Superior temporal gyrus (tissue), 1 donor: ENCODE data around the gene ZNF182.
"Not testable (repeated sequence)": the region's sequence is repeated elsewhere in the genome, so short reads cannot be mapped to it uniquely, and the experiment has no call there.

Experiments
- DNase-seq: peaks from one replicate; pipeline ENCODE4 v3.0.0-alpha.2; 2016; ENCODE audit errors: extremely low spot score

Gene ZNF182

GRCh38 chrX:48001260-48001659 is 2.5 kb downstream of the ZNF182 start:
- no peak for DNase-seq

- no peak for DNase-seq
These were observed 11.1 kb downstream of the ZNF182 start for GRCh38 chrX:47992669-47993068.

- no peak for DNase-seq
These were observed 11.8 kb downstream of the ZNF182 start for GRCh38 chrX:47992095-47992380.

- DNase-seq = no peak
These were observed 12.3 kb downstream of the ZNF182 start for GRCh38 chrX:47991263-47992094.

GRCh38 chrX:47976254-47977151 is 27.3 kb downstream of the ZNF182 start:
- DNase-seq = no peak

DNA sequence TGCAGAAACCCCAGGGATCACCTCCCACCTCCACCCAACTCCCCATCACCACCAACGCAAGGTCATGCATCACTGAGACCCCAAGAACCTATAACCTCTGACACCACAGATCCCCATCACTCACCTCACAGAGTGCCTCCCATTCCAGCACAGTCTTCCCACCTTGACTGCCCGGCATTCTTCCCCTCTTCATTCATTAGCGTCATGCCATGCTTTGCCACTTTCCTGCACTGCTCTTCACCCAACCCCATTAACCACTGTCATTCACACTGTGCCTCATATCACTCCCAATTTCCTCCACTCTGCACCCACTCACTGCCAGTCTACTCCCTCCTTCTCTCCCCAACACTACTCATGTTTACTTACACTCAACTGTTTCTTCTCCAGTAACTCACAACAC is 30.6 kb downstream of the ZNF182 start:
- no peak for DNase-seq

DNA sequence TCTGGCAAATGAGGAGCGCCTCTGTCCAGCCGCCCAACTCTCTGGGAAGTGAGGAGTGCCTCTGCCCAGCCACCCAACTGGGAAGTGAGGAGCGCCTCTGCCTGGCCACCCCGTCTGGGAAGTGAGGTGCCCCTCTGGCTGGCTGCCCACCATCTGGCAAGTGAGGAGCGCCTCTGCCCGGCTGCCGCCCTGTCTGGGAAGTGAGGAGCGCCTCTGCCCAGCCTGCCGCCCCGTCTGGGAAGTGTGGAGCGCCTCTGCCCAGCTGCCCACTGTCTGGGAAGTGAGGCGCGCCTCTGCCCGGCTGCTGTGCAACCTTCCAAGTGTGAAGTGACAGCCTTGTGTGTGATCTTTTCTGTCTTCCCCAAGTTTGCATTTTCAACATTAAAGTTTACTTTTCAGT is 38.3 kb downstream of the ZNF182 start:
- DNase-seq = not testable (repeated sequence)

DNA sequence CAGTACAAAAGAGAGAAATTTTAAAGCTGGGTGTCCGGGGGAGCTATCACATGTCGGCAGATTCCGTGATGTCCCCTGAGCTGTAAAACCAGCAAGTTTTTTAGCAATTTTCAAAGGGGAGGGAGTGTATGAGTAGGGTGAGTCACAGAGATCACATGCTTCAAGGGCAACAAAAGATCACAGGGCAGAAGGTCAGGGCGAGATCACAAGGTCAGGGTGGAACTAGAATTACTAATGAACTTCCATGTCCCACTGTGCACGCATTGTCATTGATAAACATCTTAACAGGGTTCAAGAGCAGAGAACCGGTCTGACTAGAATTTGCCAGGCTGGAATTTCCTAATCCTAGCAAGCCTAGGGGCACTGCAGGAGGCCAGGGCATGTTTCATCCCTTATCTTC is 42.0 kb downstream of the ZNF182 start:
- not testable (repeated sequence) for DNase-seq

DNA sequence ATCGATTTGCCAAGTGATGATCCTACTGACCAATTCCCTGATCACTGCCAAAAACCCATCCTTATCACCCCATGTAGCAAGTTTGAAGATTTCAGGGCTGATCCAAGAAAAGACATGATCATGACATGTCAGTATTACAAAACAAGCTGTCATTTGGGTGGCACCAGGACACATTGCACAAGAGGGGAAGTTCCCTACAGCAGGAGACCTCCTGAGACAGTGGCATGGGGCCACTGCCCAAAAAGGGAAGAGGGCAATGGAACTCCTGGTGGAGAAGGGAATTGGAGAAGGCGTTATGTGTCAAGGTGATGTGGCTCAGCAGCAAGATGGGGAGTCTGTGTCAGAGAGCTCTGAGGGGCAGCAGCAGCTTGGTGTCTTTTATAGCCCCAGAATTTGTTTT is 43.4 kb downstream of the ZNF182 start:
- no peak for DNase-seq

- DNase-seq = no peak
These were observed 44.9 kb downstream of the ZNF182 start for GRCh38 chrX:47958761-47959342.

DNA sequence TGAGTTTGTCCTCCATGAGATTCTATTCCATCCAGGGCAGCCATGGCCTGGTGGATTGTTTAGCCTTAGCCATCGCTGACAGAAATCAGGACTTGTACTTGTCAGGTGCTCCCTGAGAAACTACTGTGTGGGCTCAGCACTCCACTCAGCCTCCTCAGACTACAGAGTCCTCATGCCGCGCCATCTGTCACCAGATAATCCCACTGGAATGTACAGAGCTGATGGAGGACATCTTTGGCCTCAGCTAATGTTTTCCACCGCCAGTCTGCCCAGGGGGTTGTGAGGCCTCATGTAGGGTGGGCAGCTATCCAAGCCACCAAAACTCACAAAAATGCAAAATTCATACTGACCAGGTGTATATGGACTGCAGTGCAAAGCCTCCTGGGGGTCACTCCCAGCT is 45.6 kb downstream of the ZNF182 start:
- not testable (repeated sequence) for DNase-seq

GRCh38 chrX:47956016-47956415 is 47.8 kb downstream of the ZNF182 start:
- DNase-seq = no peak

DNA sequence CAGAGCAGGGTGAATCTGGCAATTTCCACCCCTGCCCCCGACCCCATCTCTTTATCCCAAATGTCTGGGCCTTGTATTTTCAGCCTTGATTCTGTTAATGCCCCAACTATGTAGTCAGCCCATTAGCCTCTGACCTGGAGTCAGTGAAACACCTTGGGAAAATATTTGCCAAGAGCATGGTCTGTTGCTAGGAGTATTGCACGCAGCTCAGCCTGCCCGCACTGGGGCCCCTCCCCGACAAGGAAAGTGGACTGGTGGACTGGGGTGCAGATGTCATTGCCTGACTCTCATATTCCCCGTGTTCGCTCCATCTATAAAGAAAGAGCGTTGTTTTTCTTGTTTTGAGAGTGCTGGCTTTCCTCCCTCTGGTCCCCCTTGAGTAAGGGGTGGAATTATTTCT is 48.5 kb downstream of the ZNF182 start:
- not testable (repeated sequence) for DNase-seq

DNA sequence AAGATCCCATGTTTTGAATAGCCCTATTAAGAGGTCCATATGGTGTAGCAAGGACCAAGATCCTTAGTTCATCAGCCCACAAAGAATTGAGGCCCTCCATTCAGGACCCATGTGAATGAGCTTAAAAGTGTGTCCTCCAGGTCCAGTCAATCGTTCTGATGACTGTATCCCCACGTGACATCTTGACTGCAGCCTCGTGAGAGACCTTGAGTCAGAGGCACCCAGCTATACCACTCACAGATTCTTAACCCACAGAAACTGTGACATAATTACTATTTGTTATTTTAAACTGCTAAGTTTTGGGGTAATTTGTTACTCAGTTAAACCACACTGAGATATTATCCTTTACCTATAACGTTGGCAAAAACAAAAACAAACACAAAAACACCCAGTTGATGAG is 62.4 kb downstream of the ZNF182 start:
- DNase-seq = no peak

- DNase-seq = no peak
These were observed 63.3 kb downstream of the ZNF182 start for GRCh38 chrX:47940448-47940847.

GRCh38 chrX:47936940-47937317 is 66.9 kb downstream of the ZNF182 start:
- DNase-seq = no peak

- no peak for DNase-seq
These were observed 67.4 kb downstream of the ZNF182 start for GRCh38 chrX:47936224-47936939.

- no peak for DNase-seq
These were observed 69.8 kb downstream of the ZNF182 start for GRCh38 chrX:47933946-47934345.

DNA sequence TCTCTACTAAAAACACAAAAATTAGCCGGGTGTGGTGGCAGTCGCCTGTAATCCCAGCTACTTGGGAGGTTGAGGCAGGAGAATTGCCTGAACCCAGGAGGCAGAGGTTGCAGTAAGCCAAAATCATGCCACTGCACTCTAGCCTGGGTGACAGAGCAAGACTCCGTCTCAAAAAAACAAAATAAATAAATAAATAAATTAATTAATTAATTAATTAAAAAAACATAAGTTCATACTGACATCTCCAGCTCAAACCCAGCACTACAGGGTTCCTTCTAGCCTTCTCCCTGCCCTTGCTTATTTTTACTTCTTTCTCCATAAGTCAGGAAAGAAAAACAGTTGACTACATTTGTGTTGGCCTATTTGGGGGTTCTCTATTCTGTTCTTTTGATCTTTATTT is 71.8 kb downstream of the ZNF182 start:
- DNase-seq = not testable (repeated sequence)

DNA sequence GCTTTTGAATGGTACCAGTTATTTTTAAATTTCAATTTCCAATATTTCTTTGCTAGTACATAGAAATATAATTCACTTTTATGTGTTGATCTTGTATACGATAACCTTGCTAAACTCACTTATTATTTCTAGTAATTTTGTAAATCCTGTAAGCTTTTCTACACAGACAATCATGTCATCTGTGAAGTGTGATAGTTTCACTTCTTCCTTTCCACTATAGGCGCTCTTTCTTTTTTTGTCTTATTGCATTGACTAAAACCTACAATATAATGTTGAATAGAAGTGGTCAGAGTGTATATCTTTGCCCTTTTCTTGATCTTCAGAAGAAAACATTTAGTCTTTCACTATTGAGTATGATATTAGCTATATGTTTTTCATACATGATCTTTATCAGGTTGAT is 76.6 kb downstream of the ZNF182 start:
- DNase-seq = no peak
